Measurements from ENCODE around the gene ACTRT2.

- TF ChIP-seq CTCF (optimal IDR thresholded peaks at IDR 0.05 in 1 of 3, IDR thresholded peaks at IDR 0.05 in 1 of 3, conservative IDR thresholded peaks at IDR 0.05 in 1 of 3; ENCODE audit: extremely low read depth in 1 of 3, insufficient read depth in 2 of 3, low read length in 3 of 3) (no peak), EZH2 (IDR thresholded peaks at IDR 0.05; ENCODE audit: low read length) (no peak)
These were observed 2.8 kb downstream of the ACTRT2 start for GRCh38 chr1:3024019-3024418.
